HG03354 (cell line): ENCODE measurements around the gene HOXB4.

ENCODE experiments used
- ATAC-seq: cut with Tn5 transposase; IDR thresholded peaks from one replicate; pipeline ENCODE4 v1.9.1; 2021; ENCODE audit warnings: mild to moderate bottlenecking; ENCODE audit not compliant: unreplicated experiment, poor library complexity, severe bottlenecking

The HOXB4 gene

DNA sequence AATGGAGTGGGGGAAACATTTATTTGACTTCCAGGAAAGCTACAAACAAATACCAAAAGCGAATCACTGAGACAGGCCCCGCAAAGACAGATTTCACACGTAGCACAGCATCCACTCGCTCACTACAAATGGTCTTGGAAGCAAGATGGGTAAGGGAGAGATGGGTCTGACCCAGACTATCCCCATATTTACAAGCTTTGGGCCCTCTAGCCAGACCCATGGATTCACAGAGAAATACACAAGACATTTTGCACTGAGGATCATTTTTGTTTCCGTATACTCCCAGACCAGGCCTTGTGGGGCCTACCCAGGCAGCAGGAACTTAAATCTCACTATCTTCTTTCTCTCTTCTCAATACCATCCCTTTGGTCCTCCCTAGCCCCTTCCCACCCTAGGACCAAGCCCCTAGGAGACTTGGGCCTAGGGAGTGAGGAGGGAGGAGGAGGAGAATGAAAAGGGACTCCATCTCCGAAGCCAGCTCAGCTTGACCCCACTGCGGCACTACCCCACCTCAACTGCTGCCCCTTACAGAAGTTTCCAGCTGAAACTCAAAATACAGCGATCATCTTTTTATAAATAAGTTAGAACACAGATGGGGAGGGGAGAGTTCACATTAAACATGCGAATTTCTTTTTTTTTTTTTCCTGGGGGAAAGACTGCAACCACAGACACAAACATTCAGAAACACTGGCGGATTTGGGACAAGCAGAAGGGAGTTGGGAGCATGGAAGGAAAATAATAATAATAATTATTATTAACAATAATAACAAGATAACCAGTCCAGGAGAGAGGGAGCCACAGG, 13.3 kb upstream of the HOXB4 start:
- no peak for ATAC-seq

- ATAC-seq, result no peak
These were observed 12.5 kb upstream of the HOXB4 start for GRCh38 chr17:48590607-48591161.

DNA sequence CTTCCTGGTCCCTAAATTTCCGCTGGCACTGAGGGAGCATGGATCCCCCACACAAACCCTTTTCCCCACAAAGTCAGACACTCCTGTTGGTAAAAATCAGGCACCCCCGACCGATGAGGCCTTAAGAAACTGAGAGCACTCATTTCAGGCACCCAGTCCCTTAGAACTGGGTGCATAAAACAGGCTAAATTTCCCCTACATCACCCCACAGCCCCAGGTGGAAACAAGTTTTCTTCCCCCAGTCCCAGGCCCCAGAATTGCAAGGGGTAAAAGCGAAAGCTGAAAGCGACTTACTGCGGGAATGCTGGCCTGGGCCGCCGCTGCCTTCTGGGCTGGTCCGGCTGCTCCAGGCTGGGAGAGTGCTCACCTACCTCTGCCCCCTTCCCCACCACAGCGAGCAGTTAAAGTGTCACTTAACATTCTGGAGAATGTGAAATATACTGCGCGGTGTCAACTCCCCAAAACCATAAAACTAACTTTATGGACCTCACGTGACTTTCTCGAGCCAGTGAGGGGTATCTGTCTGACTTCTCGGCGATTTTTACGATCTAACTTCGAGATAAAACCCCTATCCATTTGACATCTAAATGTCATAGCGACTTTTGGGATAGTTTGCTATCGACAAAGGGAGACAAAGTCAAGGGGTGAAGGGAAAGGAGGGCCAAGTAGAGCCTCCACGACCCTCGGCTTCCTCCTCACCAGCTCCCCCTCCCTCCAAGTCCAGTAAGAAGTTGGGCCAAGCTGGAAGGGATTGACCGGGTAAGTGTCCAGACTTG, 11.9 kb upstream of the HOXB4 start, which contains the start of gene HOXB3:
TSS of gene HOXB3 (minus strand) at position 411 of the 776 bp plus-strand sequence. CDS start 37,767 bp downstream, outside the sequence.
- no peak for ATAC-seq

DNA sequence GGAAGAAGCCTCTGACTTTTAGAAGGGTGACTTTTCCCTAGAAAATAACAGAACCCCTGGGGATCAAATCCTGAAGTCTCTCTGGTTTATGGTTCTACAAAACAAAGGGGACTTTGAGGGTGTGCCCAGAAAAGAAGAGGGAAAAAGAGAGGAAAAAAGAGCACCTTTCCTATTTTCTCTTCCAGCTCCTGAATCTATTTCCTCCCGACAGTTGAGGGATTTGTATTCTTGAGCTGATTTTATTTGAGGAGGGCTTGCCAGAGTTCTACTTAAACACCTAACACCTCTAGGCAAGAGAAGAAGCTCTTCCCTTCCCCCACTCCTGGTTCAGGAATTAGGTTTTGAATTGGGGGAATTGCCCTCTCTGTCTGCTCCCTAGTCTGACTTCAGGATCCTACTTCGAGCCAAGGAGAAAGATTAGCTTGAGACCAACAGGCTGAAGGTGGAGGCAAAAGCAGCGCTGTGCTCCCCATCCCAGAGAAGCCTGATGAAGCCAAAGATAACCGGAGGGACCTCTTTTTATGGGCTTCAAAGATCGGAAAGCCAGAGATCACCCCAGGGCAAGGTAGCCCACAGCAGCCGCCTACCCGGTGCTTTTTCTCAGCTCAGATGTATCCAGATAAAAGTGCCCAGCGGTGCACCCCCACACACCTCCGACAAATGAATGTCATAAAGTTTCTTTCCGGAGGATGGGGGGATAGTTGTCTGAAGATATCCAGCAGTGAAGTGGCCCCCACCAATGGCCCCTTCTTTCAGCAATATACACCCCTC, 11.1 kb upstream of the HOXB4 start:
- no peak for ATAC-seq

DNA sequence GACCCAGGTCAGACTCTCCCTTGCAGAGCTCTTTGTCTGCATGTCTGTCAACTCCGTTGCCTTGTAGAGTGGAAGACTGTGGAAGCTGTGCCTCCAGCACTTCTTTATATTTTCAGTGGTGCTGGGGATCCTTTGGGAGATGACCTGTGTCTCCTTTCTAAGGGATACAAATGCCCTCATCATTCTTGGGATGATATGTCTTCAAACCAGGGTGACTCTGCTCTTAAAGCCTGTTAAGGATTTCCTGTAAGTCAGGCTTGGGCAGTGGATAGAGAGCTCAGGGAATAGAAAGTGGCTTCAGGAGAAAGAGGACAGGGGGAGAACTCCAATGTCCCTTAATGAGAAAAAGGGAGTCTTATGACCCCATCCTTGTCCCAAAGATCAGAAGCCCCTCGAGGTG, 10.4 kb upstream of the HOXB4 start:
- no peak for ATAC-seq

- ATAC-seq, result no peak
These were observed 9.9 kb upstream of the HOXB4 start for GRCh38 chr17:48588074-48588415.

- ATAC-seq, result no peak
These were observed 9.3 kb upstream of the HOXB4 start for GRCh38 chr17:48587276-48588073.

DNA sequence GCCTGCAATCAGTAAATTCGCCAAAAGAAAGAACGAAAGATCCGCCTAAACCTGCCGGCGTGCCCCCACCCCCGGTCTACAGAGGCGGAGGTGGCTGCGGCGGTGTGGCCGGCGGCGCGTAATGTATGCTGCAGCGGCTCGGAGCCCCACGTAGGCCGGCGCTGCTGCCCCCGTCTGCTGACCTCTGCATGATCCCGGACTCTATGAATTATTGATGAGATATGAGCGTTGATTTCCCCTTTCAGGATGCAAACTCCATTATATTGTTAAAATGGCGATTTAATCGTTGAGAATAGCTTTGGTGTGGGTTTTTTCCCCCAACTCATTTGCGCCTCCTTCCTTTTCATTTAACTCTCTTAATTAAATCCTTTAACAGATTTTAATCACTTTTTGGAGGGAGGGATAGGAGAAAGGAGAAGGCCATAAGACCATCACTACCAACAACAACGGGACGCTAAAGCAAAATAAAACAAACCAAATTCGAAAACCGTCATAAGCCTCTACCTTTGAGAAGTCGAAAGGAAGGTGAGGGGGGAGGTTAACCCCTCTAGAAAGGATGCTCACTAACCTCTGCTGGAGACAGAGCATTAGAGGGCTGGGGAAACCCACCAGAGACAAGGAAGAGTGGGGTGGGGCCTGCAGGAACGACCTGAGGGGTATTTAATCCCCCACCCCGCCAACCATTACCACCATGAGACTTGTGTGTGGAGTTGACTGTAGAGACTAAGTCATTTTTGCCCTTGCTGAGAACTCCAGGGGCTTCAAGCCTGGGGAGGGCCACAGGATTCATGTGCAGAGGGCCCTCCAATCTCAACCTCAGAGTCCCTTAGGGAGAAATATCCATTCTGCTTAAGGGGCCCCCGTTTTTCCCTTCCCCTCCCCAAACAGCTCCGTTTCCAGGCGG, 8.5 kb upstream of the HOXB4 start:
- no peak for ATAC-seq

DNA sequence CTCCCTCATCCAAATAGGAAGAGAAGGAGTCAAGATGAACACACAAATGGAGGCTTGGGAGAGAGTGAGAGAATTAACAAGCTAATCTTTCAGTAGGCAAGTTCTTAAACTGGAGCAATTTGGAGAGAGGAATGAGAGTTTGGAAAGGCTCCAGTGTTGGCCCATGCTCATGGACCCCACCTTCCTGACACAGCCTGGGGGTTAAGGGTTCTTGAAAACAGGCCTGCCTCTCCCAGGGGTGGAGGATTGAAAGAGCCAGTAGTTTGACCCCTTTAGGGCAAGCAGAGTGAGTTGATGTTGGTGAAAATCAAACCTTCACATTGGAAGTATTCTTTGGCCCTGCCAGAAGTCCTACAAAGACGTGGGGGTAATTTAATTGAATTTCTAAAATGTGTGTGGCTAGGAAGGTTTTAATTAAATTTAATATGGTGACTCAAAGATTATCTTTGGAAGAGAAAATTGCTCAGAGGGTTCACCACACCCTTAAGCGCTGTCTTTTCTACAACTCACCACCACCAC, 6.1 kb upstream of the HOXB4 start:
- ATAC-seq, result no peak

DNA sequence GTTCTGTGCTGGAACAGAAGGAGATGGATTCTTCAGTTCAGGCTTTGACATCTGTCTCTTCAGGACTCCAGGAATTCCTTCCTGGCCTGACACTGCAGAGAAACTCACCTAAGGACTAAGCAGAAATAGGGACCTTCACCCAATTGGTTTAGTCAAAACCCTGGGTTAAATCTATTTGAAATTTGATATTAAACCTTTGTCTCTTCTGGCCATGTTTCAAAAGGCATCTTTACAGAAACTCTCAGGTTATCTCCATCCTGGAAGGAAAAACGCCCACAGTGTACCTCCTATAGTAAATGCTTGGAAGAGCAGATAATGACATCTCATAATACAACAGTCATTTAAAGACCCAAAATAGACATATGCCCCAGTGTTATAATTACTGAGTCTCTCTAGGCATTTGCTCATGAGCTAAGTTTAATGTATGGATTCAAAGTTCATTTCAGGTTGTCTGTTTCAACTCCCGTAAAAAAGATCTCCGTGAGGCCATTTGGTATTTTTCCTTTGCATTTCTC, 5.6 kb upstream of the HOXB4 start:
- no peak for ATAC-seq

DNA sequence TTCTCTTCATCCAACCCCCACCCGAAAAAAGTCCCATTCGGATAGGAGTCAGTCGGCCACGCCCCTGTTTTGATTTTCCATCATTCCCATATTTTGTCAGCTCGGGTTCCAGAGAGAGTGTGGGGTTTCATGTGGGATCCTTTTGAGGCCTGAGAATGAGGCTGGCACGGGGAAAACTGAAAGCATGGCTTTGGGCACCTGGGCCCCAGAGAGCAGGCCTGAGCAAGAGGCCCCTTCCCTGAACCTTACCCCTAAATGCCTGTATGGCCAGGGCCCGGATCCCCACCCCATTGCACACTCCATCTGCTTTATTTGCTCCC, 4.6 kb upstream of the HOXB4 start:
- ATAC-seq, result no peak

DNA sequence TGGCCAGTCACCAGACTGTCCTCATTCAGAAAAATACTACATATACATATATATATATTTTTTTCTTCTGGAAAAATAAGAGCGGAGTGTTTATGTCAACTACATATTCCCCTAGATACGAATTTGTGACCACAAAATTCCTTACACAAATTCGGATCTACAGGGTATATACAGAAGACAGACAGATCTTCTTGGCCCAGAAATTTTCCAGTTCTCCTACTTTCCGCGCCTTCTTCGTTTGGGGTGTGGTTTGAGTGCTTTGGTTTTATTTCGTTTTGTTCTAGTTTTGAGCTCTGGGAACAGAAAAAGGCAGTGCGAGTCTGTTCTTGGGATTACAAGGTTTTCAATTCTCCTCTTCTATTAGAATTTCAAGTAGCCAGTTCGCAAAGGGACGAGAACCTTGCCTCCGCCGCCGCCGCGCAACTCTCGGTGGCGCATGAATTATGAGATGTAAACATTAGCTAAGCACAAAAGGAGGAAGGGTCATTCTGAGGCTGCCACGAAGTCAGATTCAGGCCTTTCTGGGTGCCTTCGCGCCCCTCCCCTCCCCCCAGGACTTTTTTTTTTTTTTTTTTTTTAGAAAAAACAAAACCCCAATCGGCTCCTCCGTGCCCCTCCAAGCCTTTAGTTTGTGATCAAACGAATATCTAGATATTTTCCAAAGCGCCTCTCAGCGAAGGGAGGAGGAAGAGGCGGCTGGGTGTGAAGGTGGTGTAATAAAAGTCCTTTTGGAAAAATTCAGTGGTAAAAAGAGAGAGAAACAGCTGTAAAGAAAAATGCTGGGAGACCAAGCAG, 1.8 kb upstream of the HOXB4 start:
- ATAC-seq, result no peak

- no peak for ATAC-seq
These were observed 1.3 kb upstream of the HOXB4 start for GRCh38 chr17:48579471-48579759.

- peak; percentile 30 for ATAC-seq
These were observed 693 bp upstream of the HOXB4 start for GRCh38 chr17:48578616-48579470.

DNA sequence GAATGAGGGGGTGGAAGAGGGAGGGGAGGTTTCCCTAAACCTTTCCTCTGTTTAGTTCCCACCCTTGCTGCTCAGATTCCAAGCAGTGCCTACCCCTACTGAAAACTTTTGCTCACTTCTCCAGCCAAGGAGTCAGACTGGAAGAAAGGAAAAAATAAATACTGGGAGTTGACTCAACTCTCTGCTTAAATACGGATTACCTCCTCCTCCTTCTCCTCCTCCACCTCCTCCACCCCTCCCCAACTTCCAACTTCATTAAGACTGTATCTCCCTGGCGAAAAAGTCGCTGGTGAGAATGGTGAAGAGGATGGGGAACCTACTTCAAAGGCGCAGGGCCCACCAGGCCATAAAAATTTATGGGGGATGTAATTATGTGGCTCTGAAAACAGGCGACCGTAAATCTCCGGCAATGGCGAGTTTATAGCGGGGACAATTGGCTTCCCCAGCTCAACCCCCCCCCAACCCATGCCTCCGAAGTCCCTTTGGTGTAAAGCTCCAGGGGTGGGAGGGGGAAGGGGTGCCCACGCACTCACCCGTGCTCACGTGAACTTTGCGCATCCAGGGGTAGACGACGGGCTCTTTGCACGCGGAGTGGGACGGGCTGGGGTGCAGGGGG, 712 bp downstream of the HOXB4 start:
- peak; percentile 3 for ATAC-seq
